Breast epithelium (tissue), 4 donors: ENCODE measurements around the gene ANKS1A. TPM values are rescaled to one million over a fixed set of nuclear protein-coding genes. Genes with fewer than 3 reads are reported as not detected.

Experiments used
- DNase-seq, 2 donors: peaks; one replicate each; pipeline ENCODE4 v3.0.0-alpha.2; 2019; ENCODE audit warnings: low spot score in 2 of 2
- H3K27ac ChIP-seq, 2 donors: fragments of 200-600 bp; sonication (generic) in 1 of 2; one replicate each; pipeline ENCODE4 v1.5.1; 2016 to 2019; ENCODE audit warnings: mild to moderate bottlenecking in 1 of 2
- H3K27me3 ChIP-seq, 2 donors: fragments of 200-600 bp; sonication (generic) in 1 of 2; one replicate each; pipeline versions ENCODE4 v1.5.1 to v1.6.0; 2017 to 2019; ENCODE audit warnings: control low read depth in 1 of 2, mild to moderate bottlenecking in 1 of 2
- H3K36me3 ChIP-seq: fragments of 200-600 bp; one replicate; pipeline ENCODE4 v1.5.1; 2019
- H3K4me1 ChIP-seq, 2 donors: fragments of 200-600 bp; sonication (generic); one replicate each; pipeline ENCODE4 v1.5.1; 2016 to 2019; ENCODE audit warnings: control low read depth in 1 of 2
- H3K4me3 ChIP-seq, 3 donors: fragments of 200-600 bp; sonication (generic); 1 replicate in 2 of 3; 2 replicates in 1 of 3; pipeline ENCODE4 v1.5.1; 2016 to 2019; ENCODE audit warnings: mild to moderate bottlenecking in 3 of 3, moderate library complexity in 2 of 3
- H3K9me3 ChIP-seq, 2 donors: fragments of 200-600 bp; sonication (generic) in 1 of 2; one replicate each; pipeline ENCODE4 v1.5.1; 2016 to 2019; ENCODE audit warnings: control low read depth in 1 of 2
- CTCF ChIP-seq, 3 donors: fragments of 450-650 bp; IDR thresholded peaks; one replicate each; pipeline ENCODE4 v1.5.1; 2016 to 2017; ENCODE audit warnings: antibody characterized with exemption in 3 of 3, mild to moderate bottlenecking in 3 of 3, moderate library complexity in 3 of 3
- POLR2A ChIP-seq: fragments of 450-650 bp; IDR thresholded peaks from one replicate; pipeline ENCODE4 v1.6.1; 2016; ENCODE audit warnings: antibody characterized with exemption, mild to moderate bottlenecking, moderate library complexity
- POLR2AphosphoS5 ChIP-seq, 3 donors: sonication (generic); formaldehyde crosslinking; IDR thresholded peaks; one replicate each; pipeline ENCODE4 v1.6.1; 2017; ENCODE audit warnings: antibody characterized with exemption in 3 of 3
- intact Hi-C: fragments of 100-400 bp; cut with DNase I; formaldehyde crosslinking; loops from one replicate; pipeline ENCODE4 v1.15.1; 2023; ENCODE audit warnings: low total_unique reads
- total RNA-seq, 3 donors: library from RNA; depleted of rRNA; stranded (reverse); fragments of >200 nt; gene quantifications; one replicate each; pipeline ENCODE4 v1.1.0, GENCODE V29; 2016

ANKS1A gene
- total RNA-seq, 3 donors from 2014 or later: 18.2 to 26.5 (median 23.4) TPM

GRCh38 chr6:35050757-35051330 is 161.8 kb downstream of the ANKS1A start:
- intact Hi-C loops: no loop called here
- Histone ChIP-seq H3K27ac (peak overlapping the region; percentile 82 to 92), H3K9me3 (no peaks in the 10 kb centered on the region), H3K4me3 (no peak overlapping the region), H3K27me3 (no peaks in the 10 kb centered on the region), H3K36me3 (no peaks in the 10 kb centered on the region), H3K4me1 (peaks cover 19 to 20% of the 10 kb centered on the region in 2 donors)
- DNase-seq: no peak
- TF ChIP-seq POLR2AphosphoS5 (IDR thresholded peaks at IDR 0.05) (no peak), POLR2A (no peak), CTCF (IDR thresholded peaks at IDR 0.05) (no peak)

- DNase-seq: no peak
- Histone ChIP-seq H3K9me3 (no peaks in the 10 kb centered on the region), H3K36me3 (no peaks in the 10 kb centered on the region), H3K27me3 (no peaks in the 10 kb centered on the region), H3K27ac (no peak overlapping the region), H3K4me3 (no peak overlapping the region), H3K4me1 (peaks cover 14 to 17% of the 10 kb centered on the region in 2 donors)
- TF ChIP-seq CTCF (IDR thresholded peaks at IDR 0.05): no peak
- TF ChIP-seq POLR2AphosphoS5 (IDR thresholded peaks at IDR 0.05): no peak
- no peak for TF ChIP-seq POLR2A
- intact Hi-C loops: no loop called here
Measured at GRCh38 chr6:35051396-35051795, 162.3 kb downstream of the ANKS1A start.

GRCh38 chr6:35051997-35052583 is 163.0 kb downstream of the ANKS1A start:
- Histone ChIP-seq H3K9me3 (no peaks in the 10 kb centered on the region), H3K27ac (no peak overlapping the region), H3K4me3 (no peak overlapping the region), H3K4me1 (peaks cover 11 to 12% of the 10 kb centered on the region in 2 donors), H3K36me3 (no peaks in the 10 kb centered on the region), H3K27me3 (no peaks in the 10 kb centered on the region)
- no peak for DNase-seq
- intact Hi-C loops: no loop called here
- TF ChIP-seq POLR2AphosphoS5 (IDR thresholded peaks at IDR 0.05): no peak
- no peak for TF ChIP-seq POLR2A
- no peak for TF ChIP-seq CTCF (IDR thresholded peaks at IDR 0.05)

- peak in 1 of 2 donors; percentile 28 for DNase-seq
Measured at GRCh38 chr6:35052694-35053565, 163.9 kb downstream of the ANKS1A start.

More at GRCh38 chr6:35052694-35053565, 163.9 kb downstream of the ANKS1A start:
- H3K4me3 ChIP-seq: no peak overlapping the region
- H3K36me3 ChIP-seq: no peaks in the 10 kb centered on the region
- peak overlapping the region; percentile 60 to 82 for H3K27ac ChIP-seq
- TF ChIP-seq POLR2A: no peak
- no peak for TF ChIP-seq CTCF (IDR thresholded peaks at IDR 0.05)
- TF ChIP-seq POLR2AphosphoS5 (IDR thresholded peaks at IDR 0.05): no peak
- intact Hi-C loops: no loop called here
- H3K9me3 ChIP-seq: no peaks in the 10 kb centered on the region
- H3K27me3 ChIP-seq: no peaks in the 10 kb centered on the region
- peaks cover 2 to 6% of the 10 kb centered on the region in 2 donors for H3K4me1 ChIP-seq
